Tibial nerve (tissue), 4 donors: ENCODE measurements around the gene TBX15. TPM values are rescaled to one million over a fixed set of nuclear protein-coding genes. Genes with fewer than 3 reads are reported as not detected.

Source experiments
- DNase-seq, 2 donors: peaks; one replicate each; pipeline ENCODE4 v3.0.0-alpha.2; 2019; ENCODE audit warnings: low spot score in 2 of 2
- H3K27ac ChIP-seq, 4 donors: fragments of 200-600 bp; sonication (generic) in 3 of 4; one replicate each; pipeline ENCODE4 v1.5.1; 2017 to 2019; ENCODE audit warnings: mild to moderate bottlenecking in 1 of 4
- H3K27me3 ChIP-seq, 2 donors: fragments of 200-600 bp; sonication (generic) in 1 of 2; one replicate each; pipeline versions ENCODE4 v1.5.1 to v1.6.0; 2017 to 2019
- H3K36me3 ChIP-seq, 3 donors: fragments of 200-600 bp; sonication (generic); one replicate each; pipeline ENCODE4 v1.5.1; 2018 to 2019
- H3K4me1 ChIP-seq, 4 donors: fragments of 200-600 bp; sonication (generic) in 3 of 4; one replicate each; pipeline ENCODE4 v1.5.1; 2017 to 2019
- H3K4me3 ChIP-seq, 4 donors: fragments of 200-600 bp; sonication (generic) in 3 of 4; one replicate each; pipeline ENCODE4 v1.5.1; 2017 to 2019; ENCODE audit warnings: mild to moderate bottlenecking in 1 of 4, moderate library complexity in 1 of 4
- H3K9me3 ChIP-seq, 4 donors: fragments of 200-600 bp; sonication (generic) in 3 of 4; one replicate each; pipeline ENCODE4 v1.5.1; 2017 to 2019
- EP300 ChIP-seq, 2 donors: sonication (generic); formaldehyde crosslinking; IDR thresholded peaks; one replicate each; pipeline ENCODE4 v1.6.1; 2017; ENCODE audit warnings: antibody characterized with exemption in 2 of 2, mild to moderate bottlenecking in 1 of 2
- POLR2A ChIP-seq, 2 donors: fragments of 450-650 bp; IDR thresholded peaks; one replicate each; pipeline ENCODE4 v1.6.1; 2017; ENCODE audit warnings: antibody characterized with exemption in 2 of 2, mild to moderate bottlenecking in 2 of 2, moderate library complexity in 2 of 2
- WGBS, 2 donors: methylation state at CpG; one replicate each; pipeline ENCODE4 v1.1.5; 2018; 5-methylcytosine and 5-hydroxymethylcytosine counted together
- total RNA-seq, 4 donors: library from RNA; depleted of rRNA; stranded (reverse); fragments of >200 nt; gene quantifications; one replicate each; pipeline ENCODE4 v1.1.0, GENCODE V29; 2016
- TF ChIP-seq, protein P1 (sequence below), 5 experiments: fragments of 200-600 bp in 3 of 5; fragments of 450-650 bp in 2 of 5; sonication (generic) in 3 of 5; IDR thresholded peaks; one replicate each; pipeline ENCODE4 v1.5.1; 2016 to 2019; ENCODE audit warnings: antibody characterized with exemption in 5 of 5, mild to moderate bottlenecking in 3 of 5, moderate library complexity in 2 of 5

Gene TBX15
- total RNA-seq, 4 donors from 2014 or later, result 38.7 to 57.0 (median 48.2) TPM

DNA sequence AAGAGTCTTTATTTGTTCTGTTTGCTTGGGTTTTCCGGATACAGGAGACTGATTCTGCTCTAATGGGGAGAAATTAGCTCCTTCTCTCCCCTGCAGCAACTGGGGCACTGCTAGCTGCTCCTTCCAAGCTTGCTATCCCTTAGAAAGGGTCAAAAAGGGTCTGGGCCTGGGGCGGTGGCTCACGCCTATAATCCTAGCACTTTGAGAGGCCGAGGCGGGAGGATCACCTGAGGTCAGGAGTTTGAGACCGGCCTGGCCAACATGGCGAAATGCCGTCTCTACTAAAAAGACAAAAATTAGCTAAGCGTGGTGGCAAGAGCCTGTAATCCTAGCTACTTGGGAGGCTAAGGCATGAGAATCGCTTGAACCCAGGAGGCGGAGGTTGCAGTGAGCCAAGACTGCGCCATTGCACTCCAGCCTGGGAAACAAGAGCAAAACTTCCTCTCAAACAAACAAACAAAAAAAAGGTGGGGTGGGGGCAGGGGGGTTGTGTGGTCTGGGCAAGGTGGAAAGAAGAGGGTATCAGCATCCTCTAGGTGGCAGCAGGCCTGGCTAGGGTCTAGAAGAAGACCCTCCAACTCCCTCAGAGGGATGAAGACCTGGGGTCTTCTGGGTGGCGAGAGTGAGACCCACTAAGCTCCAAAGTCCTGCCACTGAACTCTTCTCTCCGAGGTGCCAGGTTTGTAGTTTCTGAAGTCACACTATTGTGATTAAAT, 15.4 kb upstream of the TBX15 start:
- Histone ChIP-seq H3K4me3 (no peak overlapping the region), H3K27me3 (peaks cover 0 to 99% of the 10 kb centered on the region in 2 donors), H3K4me1 (peaks cover 0 to 49% (median 13%) of the 10 kb centered on the region in 4 donors), H3K36me3 (no peaks in the 10 kb centered on the region), H3K27ac (peak overlapping the region in 1 of 4 donors; percentile 15), H3K9me3 (peaks cover 0 to 15% (median 0%) of the 10 kb centered on the region in 4 donors)
- TF ChIP-seq, protein P1, sequence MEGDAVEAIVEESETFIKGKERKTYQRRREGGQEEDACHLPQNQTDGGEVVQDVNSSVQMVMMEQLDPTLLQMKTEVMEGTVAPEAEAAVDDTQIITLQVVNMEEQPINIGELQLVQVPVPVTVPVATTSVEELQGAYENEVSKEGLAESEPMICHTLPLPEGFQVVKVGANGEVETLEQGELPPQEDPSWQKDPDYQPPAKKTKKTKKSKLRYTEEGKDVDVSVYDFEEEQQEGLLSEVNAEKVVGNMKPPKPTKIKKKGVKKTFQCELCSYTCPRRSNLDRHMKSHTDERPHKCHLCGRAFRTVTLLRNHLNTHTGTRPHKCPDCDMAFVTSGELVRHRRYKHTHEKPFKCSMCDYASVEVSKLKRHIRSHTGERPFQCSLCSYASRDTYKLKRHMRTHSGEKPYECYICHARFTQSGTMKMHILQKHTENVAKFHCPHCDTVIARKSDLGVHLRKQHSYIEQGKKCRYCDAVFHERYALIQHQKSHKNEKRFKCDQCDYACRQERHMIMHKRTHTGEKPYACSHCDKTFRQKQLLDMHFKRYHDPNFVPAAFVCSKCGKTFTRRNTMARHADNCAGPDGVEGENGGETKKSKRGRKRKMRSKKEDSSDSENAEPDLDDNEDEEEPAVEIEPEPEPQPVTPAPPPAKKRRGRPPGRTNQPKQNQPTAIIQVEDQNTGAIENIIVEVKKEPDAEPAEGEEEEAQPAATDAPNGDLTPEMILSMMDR (IDR thresholded peaks at IDR 0.05), result no peak
- TF ChIP-seq EP300 (IDR thresholded peaks at IDR 0.05), result no peak
- no peak for TF ChIP-seq POLR2A (IDR thresholded peaks at IDR 0.05)
- WGBS, 2 donors, result 67 to 80% methylated on average over 14 of the region's 14 CpGs
- DNase-seq, result no peak

DNA sequence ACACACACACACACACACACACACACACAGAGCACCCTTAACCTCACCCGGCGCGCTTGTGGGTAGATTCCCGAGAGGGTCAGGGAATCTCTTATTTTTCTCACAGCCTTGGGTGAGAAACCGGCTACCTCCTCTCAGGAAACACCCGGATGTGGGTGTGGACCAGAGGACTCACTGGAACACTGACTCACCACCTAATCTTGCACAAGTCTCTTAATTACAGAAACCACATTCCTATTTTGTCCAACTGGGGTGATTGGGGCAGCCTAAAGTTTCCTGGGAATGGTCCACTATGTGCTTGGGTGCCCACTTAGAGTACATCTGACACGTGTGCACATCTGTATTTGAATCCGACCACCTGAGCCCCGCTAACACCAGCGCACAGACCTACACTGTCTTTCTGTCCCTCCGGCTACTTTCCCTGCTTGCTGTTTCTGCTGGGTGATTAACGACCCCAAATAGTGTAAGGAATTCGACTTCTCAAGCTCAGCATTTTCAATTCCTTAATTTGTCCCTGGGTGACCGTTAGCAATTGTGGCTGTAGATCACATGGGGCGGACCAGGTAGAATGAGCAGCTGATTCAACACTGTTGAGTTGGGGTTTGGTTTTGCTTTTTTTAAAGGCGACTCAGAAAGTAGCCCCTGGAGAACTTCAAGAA, 14.0 kb upstream of the TBX15 start:
- TF ChIP-seq, protein P1 (IDR thresholded peaks at IDR 0.05), result no peak
- peak in 1 of 2 donors; percentile 50 for TF ChIP-seq EP300 (IDR thresholded peaks at IDR 0.05)
- Histone ChIP-seq H3K36me3 (no peaks in the 10 kb centered on the region), H3K27me3 (peaks cover 0 to 99% of the 10 kb centered on the region in 2 donors), H3K9me3 (peaks cover 0 to 14% (median 0%) of the 10 kb centered on the region in 4 donors), H3K4me1 (peaks cover 0 to 35% (median 11%) of the 10 kb centered on the region in 4 donors), H3K4me3 (no peak overlapping the region), H3K27ac (peak overlapping the region in 1 of 4 donors; percentile 77)
- peak in 1 of 2 donors; percentile 66 for DNase-seq
- 19 to 22% methylated on average over 16 of the region's 16 CpGs for WGBS, 2 donors

DNA sequence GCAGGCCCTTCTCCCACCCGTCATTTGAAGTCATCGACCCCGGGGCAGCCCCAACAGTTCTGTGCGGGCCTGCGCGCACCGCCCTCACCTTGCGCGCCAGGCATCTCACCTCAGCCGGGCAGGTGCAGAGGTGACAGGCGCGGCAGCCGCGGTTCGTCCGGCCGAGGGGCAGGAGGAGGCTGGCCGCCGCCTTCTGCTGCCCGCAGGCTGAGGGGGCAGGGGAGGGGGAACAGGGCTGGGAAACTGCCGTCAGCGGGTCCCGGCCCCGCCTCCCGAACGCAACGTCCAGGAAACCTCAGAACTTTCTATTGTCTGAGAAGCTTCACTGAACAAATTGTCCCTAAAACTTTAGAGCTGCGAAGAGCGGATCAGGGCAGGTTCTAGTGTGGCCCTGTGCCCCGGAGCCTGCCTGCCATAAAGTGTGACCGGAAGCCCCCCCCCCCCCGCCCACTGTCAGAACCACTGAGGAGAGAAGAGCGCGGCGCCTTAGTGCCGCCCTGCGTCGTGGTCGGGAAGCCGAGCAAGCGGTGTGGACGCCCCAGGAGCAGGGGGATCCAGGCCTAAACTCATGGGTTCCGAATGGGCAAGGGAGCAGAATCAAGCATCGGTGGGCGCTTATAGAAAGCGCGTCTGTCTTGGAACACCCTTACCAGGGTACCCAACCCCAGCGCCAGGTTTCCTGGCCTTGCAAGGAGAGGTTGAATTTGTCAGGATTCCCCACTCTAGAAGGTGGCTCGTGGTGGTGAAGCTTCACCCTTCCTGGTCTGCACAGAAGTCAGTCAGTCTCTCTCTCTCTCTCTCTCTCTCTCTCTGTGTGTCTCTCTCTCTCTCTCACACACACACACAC, 13.3 kb upstream of the TBX15 start:
- H3K27ac ChIP-seq, result peak overlapping the region in 2 of 4 donors; percentile 62 to 77
- peaks cover 0 to 98% of the 10 kb centered on the region in 2 donors for H3K27me3 ChIP-seq

DNA sequence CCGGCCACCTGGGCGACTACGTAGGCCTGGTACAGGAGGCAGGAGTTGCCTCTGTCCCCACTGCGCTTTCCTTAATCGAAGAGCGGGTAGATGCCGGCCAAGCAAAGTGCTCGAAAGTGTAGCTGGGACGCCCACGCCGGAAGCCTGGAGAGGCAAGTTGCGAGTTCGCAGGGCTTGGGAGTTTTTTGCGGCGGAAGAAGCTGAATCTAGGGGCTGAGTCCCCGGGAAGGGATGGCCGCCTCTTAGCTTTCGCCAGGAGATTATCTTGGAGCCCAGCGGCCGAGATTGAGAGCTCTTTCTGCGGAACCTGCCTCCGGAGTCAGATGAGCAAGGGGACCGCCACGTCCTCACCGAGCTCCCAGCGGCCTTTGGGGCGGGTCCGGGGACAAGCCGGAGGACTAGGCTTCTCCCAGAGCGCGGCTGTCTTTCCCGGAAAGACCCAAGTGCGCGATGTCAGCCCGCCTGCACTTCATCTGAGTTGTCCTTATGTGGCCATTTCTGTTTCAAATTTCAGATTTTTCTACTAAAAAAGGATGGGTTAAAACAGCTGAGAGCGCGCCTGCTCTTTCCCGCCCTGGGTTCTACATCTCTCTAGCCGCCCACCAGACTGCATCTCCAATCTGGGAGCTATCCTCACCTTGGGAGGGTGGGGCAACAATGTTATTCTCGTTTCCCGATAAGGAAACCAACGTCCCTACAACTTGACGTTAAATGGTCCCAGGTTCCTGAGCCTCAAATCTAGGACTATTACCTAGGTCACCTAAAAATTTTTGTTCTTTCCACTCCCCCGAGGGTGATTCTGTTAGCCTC, 12.4 kb upstream of the TBX15 start:
- Histone ChIP-seq H3K27me3 (peaks cover 0 to 98% of the 10 kb centered on the region in 2 donors), H3K9me3 (no peaks in the 10 kb centered on the region), H3K27ac (peak overlapping the region in 2 of 4 donors; percentile 62 to 77), H3K36me3 (no peaks in the 10 kb centered on the region), H3K4me1 (peaks cover 0 to 25% (median 11%) of the 10 kb centered on the region in 4 donors), H3K4me3 (peak overlapping the region; percentile 16 to 48 (median 31))
- no peak for DNase-seq
- TF ChIP-seq POLR2A (IDR thresholded peaks at IDR 0.05) (no peak), EP300 (IDR thresholded peaks at IDR 0.05) (no peak)
- TF ChIP-seq, protein P1 (IDR thresholded peaks at IDR 0.05), result no peak
- WGBS, 2 donors, result 9 to 13% methylated on average over 39 to 44 of the region's 44 CpGs

More for the DNA sequence above, 13.3 kb upstream of the TBX15 start:
- no peaks in the 10 kb centered on the region for H3K36me3 ChIP-seq
- H3K9me3 ChIP-seq, result peaks cover 0 to 7% (median 0%) of the 10 kb centered on the region in 4 donors
- 3 to 7% methylated on average over 38 to 47 of the region's 49 CpGs for WGBS, 2 donors
- H3K4me1 ChIP-seq, result peaks cover 0 to 27% (median 11%) of the 10 kb centered on the region in 4 donors
- H3K4me3 ChIP-seq, result peak overlapping the region; percentile 16 to 48 (median 31)
- peak; percentile 46 to 53 for TF ChIP-seq POLR2A (IDR thresholded peaks at IDR 0.05)
- TF ChIP-seq, protein P1 (IDR thresholded peaks at IDR 0.05), result no peak
- no peak for DNase-seq
